ENCODE results near the gene NGDN.

- TF ChIP-seq CTCF (IDR thresholded peaks at IDR 0.05 in 8 of 11, conservative IDR thresholded peaks at IDR 0.05 in 3 of 11) (no peak), POLR2A (IDR thresholded peaks at IDR 0.05) (no peak), POLR2AphosphoS5 (IDR thresholded peaks at IDR 0.05) (no peak)
Observed at GRCh38 chr14:23431486-23431885, 38.0 kb upstream of the NGDN start.

All from spleen (tissue), 7 donors.